Suppressor macrophage (primary cell): ENCODE measurements around the gene ZNF136.

Experiments
- DNase-seq, 4 experiments: peaks; one replicate each; pipeline ENCODE4 v3.0.0-alpha.2; 2020 to 2022

Gene ZNF136

DNA sequence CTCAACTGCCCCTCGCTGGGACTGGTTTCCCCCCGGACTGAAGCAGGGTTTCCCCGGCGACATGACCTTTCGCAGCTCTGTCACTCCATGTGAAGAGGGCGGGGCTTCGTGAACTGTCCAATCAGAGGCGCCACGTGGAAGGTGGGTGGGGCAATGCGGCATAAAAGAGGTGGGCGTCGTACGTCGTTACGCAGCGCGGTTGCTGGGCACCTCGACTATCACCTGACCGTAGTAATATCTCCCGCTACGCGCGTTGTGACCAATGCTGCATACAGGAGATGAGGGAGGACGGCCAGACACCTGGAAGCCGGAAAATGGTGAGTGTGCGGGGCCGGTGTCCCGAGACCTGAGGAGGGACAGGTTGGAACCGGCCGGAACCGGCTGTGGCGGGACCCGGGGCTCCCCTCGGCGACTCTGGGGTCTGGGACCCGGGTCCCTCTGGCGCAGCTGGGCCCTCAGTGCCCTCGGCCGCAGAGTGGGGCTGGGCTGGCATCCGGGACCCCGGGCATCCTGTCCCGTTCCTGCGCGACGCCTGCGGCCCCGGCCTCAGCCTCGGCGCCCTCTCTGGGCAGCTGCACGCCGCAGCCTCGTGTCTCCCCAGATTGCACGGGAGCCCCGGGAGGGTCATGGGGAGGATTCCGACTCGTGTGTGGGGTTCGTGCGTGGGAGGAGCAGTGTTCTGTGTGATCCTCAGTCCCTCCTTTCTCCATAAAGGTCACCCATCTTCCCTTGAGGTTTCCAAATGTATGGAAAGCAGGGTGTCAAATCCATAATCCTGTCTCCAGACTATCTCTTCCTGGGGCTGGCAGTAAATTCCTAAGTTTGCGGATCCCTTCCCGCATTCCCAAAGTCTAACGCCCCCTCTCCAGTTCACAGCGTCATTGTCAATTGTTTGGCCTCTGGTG, 32.2 kb downstream of the ZNF136 start:
- DNase-seq: peak in 1 of 4 experiments; percentile 11

DNA sequence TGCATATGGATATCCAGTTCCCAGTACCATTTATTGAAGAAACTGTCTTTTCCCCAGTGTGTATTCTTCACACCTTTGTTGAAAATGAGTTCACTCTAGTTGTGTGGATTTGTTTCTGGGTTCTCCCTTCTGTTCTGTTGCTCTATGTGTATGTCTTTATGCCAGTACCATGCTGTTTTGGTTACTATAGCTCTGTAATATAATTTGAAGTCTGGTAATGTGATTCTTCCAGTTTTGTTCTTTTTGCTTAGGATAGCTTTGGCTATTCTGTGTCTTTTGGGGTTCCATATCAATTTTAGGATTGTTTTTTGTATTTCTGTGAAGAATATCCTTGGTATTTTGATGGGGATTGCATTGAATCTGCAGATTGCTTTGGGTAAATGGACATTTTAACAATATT, 35.2 kb downstream of the ZNF136 start:
- no peak for DNase-seq

DNA sequence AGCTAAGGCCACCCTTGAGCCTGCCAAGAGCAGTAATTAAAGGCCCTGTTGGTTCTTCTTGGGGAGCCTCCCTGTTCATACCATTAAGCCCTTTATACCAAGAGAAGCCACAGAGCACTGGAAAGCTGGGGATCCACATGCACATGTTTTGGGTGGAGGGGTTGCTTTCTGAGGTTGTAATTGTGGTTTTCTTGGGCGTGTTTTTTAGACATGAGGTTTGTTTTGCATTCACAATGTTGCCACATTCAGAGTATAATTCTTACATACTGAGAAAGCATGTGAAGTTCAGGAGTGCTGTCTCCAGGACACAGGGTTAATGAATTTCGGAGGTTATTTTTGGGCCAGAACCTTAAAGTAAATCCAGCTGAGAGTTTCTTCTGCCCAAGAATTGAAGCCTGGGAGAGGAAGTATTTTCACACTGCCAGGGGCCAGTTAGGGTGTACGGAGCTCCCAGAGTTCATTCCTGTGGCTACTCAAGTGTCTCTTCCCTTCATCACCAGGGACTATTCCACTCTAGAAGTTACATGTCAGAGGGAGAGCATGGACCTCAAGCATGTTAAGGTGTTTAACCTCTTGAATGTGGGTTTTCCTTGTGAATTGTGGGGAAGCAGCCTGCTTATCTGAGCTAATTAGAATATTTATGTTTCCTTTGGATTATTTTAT, 37.0 kb downstream of the ZNF136 start:
- no peak for DNase-seq

DNA sequence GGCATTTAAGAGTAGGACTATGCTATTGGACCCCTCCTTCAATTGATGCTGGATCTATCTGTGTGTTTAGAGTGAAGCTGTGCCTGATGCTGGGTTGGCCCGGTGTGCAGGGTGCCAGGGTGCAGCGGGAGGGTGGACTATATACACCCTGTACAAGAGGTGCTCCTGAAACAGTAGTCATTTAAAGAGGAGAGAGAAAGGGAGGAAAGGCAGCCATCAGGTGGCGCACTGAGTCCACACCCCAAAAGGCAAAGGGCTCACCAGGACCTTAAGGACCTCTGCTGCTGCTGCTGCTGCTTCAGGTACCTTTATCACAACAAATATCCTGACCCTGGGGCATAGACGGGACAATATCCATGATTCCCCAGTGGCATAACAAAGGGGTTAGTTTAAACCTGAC, 39.4 kb downstream of the ZNF136 start:
- DNase-seq: peak; percentile 5 to 35 (median 14)

DNA sequence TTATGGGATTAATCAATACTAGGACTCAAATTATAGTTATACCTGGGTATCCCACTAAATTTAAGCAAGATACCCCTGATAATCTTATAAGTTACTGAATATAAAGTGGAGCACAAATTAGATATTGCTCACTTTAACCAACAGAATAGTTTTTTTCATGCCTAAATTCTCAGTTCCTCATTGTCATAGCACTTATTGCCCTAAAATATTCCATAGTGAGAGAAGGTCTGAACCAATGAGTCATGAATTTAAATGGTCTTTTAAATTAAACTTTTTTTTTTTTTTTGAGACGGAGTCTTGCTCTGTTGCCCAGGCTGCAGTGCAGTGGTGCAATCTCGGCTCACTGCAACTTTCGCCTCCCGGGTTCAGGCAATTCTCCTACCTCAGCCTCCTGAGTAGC, 42.4 kb downstream of the ZNF136 start:
- no peak for DNase-seq

DNA sequence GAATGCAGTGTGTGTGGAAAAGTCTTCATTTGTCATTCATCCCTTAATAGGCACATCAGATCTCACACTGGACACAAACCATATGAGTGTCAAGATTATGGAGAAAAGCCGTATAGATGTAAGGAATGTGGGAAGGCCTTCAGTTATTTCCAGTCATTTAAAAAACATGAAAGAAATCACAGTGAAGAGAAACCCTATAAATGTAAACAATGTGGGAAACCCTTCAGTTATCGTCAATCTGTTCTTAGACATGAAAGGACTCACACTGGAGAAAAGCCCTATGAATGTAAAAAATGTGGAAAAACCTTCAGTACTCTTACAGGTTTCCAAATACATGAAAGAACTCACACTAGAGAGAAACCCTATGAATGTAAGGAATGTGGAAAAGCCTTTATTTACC, 45.3 kb downstream of the ZNF136 start:
- no peak for DNase-seq

DNA sequence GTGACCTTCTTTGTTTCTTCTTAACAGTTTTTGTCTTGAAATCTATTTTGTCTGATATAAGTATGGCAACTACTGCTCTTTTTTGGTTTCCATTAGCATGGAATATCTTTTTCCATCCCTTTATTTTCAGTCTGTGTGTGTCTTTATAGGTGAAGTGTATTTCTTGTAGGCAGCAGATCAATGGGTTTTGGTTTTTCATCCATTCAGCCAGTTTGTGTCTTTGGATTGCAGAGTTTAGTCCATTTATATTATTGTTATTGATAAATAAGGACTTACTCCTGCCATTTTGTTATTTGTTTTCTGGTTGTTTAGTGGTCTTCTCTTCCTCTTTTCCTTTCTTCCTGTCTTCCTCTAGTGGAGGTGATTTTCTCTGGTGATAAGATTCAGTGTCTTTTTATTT, 54.4 kb downstream of the ZNF136 start:
- no peak for DNase-seq

DNA sequence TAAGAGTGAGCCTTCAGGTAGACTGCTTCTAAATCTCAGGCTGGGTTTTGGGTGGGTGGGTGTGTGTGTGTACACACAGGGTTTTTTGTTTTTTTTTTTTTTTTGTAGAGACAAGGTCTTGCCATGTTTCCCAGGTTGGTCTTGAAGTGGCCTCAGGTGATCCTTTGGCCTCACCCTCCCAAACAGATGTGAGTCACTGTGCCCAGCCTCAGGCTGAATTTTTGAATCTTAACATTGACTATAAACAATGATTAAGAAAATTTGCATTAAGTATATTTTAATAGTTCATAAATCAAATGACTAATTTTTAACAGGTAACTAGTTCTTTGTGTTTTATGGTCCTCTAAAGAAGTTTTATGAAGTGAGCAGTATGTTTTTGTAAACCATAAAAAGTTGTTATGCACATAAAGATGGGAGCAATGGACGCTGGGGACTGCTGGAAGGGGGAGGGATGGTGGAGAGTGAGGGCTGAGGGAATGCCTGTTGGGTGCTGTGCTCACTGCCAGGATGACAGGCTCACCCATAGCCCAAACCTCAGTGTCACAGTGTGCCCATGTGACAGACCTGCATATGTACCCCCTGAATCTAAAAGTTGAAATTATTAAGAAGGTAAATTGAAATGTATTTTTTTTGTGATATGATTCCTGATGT, 60.2 kb downstream of the ZNF136 start:
- DNase-seq: no peak

DNA sequence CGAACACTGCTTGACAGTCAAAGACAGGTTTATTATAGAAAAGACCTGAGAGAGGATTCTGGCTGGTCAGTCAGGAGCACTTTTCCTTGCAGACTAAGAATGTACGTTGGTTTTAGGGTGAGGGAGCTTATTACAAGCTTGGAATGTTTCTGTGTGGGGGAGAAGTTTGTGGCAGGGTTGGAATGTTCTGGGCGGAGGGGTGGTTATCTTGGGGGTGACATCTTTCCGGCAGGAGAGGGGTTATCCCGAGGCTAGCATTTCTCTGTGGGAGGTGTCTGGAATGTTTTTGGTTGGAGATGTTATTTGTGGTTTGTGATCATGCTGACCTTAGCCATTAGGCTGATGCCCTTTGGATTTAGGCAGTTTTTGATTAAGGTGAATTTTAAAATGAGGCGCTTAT, 61.8 kb downstream of the ZNF136 start:
- DNase-seq: no peak

DNA sequence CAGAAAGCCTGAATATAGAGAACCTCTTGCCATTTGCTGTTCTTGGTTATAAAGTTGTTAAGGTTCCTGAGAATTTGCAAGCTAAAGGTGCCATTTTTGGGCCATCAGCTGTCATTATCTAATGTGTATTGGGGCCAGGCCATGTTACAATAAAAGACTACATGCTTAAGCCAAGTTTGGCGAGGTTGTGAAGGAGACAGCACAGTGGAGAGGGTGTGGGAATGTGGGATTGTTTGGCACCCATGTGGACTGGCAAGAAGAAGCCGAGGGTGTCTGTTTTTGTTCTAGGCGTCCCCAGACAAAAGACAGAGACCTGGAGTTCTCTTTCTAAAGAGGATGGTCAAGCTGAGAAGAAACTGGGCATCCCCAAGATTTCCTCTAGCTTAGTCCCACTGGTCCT, 67.1 kb downstream of the ZNF136 start:
- no peak for DNase-seq

DNA sequence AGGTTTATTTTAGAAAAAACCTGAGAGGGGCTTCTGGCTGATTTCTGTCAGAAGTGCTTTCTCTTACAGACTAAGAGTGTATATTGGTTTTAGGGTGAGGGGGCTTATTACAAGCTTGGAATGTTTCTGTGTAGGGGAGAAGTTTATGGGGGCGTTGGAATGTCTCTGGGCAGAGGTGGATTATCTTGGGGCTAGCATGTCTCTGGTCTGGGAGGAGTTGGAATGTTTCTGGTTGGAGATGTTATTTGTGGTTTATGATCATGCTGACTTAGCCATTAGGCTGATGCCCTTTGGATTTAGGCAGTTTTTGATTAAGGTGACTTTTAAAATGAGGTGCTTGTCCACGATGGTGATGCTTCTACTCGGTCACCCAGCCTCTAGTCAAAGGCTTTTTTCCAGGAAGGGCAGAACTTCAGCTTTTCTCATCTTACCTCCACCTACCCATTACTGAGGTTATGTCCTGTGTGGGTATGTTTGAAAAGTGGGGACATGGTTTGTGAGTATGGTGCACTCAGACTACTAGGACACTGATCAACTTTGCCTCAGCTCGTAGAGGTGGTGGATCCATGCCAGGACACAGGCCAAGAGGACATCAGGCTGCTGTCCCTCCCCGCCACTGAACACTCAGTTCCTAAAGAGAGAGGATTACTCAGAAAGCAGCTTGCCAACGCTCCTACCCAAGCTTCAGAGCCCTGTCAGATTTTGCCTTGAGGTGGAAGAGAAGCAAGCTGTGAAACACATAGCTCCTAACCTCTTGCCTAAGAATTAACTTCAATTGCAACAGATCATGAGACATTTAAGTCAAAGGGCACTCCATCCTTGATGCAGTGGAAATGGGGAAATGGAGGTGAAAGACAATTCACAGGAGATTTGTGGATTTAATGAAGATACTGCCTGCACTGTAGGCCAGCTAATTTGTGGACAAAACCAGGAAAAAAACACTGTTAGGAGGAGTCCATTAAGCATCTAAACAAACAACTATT, 68.1 kb downstream of the ZNF136 start:
- peak in 2 of 4 experiments; percentile 40 for DNase-seq

DNA sequence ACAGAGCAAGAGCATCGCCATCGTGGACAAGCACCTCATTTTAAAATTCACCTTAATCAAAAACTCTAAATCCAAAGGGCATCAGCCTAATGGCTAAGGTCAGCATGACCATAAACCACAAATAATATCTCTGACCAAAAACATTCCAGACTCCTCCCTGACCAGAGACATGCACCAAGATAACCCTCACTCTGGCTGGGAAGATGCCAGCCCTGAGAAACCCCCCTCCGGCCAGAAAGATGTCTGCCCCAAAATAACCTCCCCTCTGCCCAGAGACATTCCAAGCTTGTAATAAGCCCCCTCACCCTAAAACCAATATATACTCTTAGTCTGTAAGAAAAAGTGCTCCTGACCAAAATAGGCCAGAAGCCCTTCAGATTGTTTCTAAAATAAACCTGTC, 70.1 kb downstream of the ZNF136 start:
- DNase-seq: no peak

DNA sequence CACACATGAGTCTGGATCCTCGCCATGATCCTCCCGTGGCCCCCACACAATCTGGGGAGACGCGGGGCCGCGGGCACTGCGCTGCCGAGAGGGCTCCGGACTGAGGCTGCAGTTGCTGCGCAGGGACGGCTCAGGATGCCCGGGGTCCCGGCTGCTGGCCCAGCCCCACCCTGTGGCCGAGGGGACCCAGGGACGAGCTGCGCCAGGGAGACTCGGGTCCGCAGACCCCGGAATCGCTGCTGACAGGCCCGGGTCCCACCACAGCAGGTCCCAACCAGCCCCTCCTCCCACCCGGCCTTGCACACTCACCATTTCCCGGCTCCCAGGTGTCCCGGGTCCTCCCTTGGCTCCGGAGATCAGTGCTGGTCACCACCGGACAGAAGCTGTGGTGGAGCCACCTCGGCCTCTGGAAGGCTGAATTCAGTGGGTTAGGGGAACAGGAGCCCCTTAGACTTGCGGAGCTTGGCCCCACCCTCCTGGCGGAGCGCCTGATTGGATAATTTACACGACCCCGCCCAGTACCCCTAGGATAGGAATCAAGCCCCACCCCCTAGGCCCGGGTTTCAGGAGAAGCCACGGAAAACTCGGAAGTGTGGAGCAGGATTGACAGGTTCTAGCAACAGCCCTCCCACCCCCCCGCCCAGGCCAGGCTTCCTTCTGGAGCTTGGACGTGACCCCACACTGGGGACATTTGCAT, 74.4 kb downstream of the ZNF136 start:
- no peak for DNase-seq
